AG04449 (cell line): ENCODE measurements around the gene TRMT61B.

Experiments
- CTCF ChIA-PET: fragments of 350-600 bp; formaldehyde crosslinking; extraction: SDS; loops from one replicate; lab custom pipeline; 2021; ENCODE audit warnings: antibody characterized with exemption; lab: Yijun Ruan, JAX
- POLR2A ChIA-PET: fragments of 400-600, 350-600 bp; formaldehyde crosslinking; extraction: SDS; loops from one replicate; lab custom pipeline; 2020; ENCODE audit warnings: antibody characterized with exemption, inconsistent platforms; lab: Yijun Ruan, JAX
- DNase-seq: peaks from one replicate; pipeline ENCODE4 v3.0.0-alpha.2; 2010; ENCODE audit warnings: low read depth, low spot score
- H3K4me3 ChIP-seq: 2 replicates; pipeline ENCODE4 v1.5.1; 2011; ENCODE audit warnings: low read depth, mild to moderate bottlenecking, control low read depth, low read length
- TF ChIP-seq, protein P1 (sequence below): IDR thresholded peaks from one replicate; pipeline ENCODE4 v1.5.1; 2011; ENCODE audit warnings: mild to moderate bottlenecking, moderate library complexity, low read length, control low read depth, inconsistent platforms; ENCODE audit not compliant: insufficient read depth; ENCODE audit errors: missing control alignments

TRMT61B gene

DNA sequence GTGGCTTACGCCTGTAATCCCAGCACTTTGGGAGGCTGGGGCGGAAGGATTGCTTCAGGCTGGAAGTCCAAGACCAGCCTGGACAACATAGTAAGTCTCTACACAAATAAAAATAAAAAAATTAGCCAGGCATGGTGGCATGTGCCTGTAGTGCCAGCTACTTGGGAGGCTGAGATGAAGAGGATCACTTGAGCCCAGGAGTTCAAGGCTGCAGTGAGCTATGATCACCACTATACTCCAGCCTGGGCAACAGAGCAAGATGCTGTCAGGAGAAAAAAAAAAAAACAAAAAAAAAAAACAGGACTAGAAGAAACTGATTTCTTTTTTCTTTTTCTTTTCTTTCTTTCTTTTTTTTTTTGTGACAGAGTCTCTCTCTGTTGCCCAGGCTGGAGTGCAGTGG is 45.9 kb downstream of the TRMT61B start:
- ChIA-PET CTCF (interaction anchor here (0.7 to 2.7 kb wide), 4 partner anchors 10 to 1324 kb away, joined by 3 to 8 read pairs (median 4); no protein-coding TSS in a partner anchor), POLR2A (no interaction called here)
- TF ChIP-seq, protein P1, sequence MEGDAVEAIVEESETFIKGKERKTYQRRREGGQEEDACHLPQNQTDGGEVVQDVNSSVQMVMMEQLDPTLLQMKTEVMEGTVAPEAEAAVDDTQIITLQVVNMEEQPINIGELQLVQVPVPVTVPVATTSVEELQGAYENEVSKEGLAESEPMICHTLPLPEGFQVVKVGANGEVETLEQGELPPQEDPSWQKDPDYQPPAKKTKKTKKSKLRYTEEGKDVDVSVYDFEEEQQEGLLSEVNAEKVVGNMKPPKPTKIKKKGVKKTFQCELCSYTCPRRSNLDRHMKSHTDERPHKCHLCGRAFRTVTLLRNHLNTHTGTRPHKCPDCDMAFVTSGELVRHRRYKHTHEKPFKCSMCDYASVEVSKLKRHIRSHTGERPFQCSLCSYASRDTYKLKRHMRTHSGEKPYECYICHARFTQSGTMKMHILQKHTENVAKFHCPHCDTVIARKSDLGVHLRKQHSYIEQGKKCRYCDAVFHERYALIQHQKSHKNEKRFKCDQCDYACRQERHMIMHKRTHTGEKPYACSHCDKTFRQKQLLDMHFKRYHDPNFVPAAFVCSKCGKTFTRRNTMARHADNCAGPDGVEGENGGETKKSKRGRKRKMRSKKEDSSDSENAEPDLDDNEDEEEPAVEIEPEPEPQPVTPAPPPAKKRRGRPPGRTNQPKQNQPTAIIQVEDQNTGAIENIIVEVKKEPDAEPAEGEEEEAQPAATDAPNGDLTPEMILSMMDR: no peak
- H3K4me3 ChIP-seq: no peak overlapping the region
- DNase-seq: no peak

DNA sequence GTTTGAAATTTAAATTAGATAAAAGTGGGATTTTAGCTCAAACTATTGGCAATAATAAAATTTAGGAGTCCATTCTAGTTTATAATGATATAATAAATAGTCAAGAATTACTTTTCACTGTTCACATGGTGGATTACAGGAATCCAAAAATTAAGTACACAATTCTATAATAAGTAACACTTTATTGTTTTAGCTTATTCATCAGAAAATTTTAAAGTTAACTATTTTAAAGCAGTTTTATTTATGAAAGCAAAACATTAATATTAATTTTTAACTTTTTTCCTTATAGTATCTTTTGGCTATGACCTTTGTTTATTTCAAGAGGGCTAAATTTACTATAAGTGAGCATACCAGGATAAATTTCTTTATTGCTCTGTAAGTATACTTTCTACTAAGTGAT is 48.1 kb downstream of the TRMT61B start:
- ChIA-PET POLR2A (no interaction called here), CTCF (interaction anchor here (0.6 to 2.7 kb wide), 13 partner anchors 11 to 1250 kb away, joined by 3 to 8 read pairs (median 4); partner anchors contain the start of gene SPDYA)
- no peak overlapping the region for H3K4me3 ChIP-seq
- TF ChIP-seq, protein P1: no peak
- no peak for DNase-seq

DNA sequence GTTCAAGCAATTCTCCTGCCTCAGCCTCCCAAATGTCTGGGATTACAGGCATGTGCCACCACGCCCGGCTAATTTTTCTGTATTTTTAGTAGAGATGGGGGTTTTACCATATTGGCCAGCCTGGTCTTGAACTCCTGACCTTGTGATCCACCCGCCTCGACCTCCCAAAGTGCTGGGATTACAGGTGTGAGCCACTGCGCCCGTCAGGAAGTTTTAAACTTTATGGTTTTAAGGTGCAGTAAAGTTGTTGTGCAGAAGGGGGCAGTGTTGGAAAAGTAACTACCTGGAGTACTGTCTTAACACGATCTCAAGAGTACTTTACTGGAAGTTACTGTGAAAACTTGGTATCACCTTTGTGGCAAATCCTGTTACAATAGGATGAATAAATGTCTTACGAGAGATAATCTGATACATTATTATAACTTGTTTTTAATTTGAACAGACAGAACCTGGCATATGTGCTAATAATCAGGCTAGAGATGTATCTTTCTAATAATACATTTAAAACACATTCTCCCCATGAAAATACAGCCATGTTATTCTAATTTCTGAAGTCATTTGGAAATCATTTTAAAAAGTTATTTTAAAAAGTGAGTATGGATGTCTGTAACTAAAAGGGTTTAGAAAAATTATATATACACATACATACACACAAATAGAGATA is 48.7 kb downstream of the TRMT61B start:
- CTCF ChIA-PET: interaction anchor here (0.6 to 2.9 kb wide), 34 partner anchors 9 to 1251 kb away, joined by 3 to 29 read pairs (median 4); partner anchors contain the start of gene SPDYA
- POLR2A ChIA-PET: no interaction called here
- no peak for DNase-seq
- TF ChIP-seq, protein P1: peak; percentile 61
- no peak overlapping the region for H3K4me3 ChIP-seq

DNA sequence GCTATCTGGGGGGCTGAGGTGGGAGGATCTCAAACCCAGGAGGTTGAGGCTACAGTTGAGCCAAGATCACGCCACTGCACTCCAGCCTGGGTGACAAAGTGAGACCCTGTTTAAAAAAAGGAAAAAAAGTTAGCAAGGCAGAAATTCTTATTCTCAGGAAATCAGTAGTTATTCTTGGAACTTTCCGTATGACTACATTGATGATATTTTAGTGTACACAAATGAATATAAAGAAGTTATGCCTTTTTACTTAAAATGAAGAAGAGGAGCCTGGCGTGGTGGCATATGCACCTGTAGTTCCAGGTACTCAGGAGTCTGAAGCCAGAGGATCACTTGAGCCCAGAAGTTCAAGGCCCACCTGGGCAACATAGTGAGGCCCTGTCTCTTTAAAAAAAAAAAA is 52.1 kb downstream of the TRMT61B start:
- CTCF ChIA-PET: interaction anchor here (1.5 kb wide), 1 partner anchor 8 kb away, joined by 3 read pairs; no protein-coding TSS in a partner anchor
- POLR2A ChIA-PET: no interaction called here
- TF ChIP-seq, protein P1: no peak
- DNase-seq: no peak
- no peak overlapping the region for H3K4me3 ChIP-seq

DNA sequence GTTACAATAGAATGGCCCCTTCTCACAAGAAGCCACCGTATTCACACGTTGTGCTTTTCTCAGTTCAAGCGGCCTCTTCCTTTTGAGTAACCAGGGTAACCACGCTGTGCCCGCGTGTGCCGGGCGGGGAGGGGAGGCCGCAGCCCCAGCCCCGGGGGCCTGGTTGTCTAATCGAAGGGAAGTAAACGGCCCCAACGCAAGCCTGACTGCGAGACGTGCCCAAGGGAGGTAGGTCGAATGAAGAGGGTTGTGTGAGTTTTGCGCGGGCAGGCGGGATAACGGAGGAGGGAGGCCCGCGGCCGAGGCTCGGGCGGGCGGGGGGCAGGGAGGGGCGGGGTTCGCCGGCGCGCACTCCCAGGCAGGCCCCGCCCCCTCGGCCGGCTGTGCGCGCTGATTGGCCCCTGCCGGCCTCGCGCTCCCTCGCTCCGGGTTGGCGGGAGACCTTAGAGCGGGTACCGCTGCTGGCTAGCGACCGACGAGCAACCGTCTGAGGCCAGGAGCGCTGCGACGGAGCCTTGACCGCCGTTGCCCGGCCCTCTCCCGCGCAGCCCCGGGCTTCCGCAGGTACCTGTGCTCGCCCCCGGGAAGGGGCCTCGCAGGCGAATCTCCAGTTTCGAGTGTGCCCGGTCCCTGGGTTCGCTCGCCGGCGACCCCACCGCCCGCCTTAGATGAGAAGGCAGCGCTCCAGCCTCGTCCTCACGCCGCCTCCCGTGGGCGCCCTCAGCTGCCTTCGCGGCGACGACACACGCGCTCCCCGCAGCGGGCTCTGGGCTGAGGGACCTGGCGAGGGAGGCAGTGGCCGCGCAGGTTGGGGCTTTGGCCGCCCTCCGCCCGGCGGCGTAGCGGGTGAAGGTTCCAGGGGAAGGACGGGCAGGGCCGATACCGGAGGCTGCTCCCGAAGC is 59.5 kb downstream of the TRMT61B start, which contains the start of gene SPDYA:
Gene SPDYA, plus strand, starts transcription at position 451 of the 902 bp plus-strand sequence. CDS start 5,181 bp downstream, outside the sequence.
- TF ChIP-seq, protein P1: no peak
- peak within 1 kb of the TSS; percentile 65 for H3K4me3 ChIP-seq
- DNase-seq: no peak
- CTCF ChIA-PET: interaction anchor here (1.0 to 5.0 kb wide), 7 partner anchors 9 to 243 kb away, joined by 3 to 29 read pairs (median 6); no protein-coding TSS in a partner anchor
- POLR2A ChIA-PET: interaction anchor here (0.6 kb wide), 1 partner anchor 85 kb away, joined by 3 read pairs; no protein-coding TSS in a partner anchor

DNA sequence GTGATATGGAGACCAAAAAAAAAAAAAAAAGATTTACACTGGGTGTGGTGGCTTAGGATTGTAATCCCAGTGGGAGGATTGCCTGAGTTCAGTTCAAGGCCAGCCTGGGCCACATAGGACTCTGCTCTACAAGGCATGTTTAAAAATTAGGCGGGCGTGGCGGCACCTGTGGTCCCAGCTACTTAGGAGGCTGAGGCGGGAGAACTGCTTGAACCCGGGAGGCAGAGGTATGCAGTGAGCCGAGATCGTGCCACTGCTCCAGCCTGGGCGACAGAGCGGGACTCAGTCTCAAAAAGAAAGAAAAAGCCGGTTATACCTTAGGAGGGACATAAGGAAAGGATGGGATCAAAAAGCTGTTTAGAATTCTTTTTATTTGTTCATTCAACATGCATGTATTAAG is 60.2 kb downstream of the TRMT61B start:
- ChIA-PET CTCF (interaction anchor here (1.3 to 5.0 kb wide), 5 partner anchors 10 to 244 kb away, joined by 3 to 29 read pairs (median 8); no protein-coding TSS in a partner anchor), POLR2A (no interaction called here)
- peak overlapping the region; percentile 65 for H3K4me3 ChIP-seq
- no peak for DNase-seq
- TF ChIP-seq, protein P1: no peak
